VCaP (cell line): ENCODE measurements around the gene KLHL3.
"Not testable (repeated sequence)": the region's sequence is repeated elsewhere in the genome, so short reads cannot be mapped to it uniquely, and the experiment has no call there.

Source experiments
- H3K27ac ChIP-seq: fragments of 450-650 bp; 2 replicates; pipeline ENCODE4 v1.5.1; 2017
- TF ChIP-seq, protein P1 (sequence below): fragments of 450-650 bp; conservative IDR thresholded peaks from 2 replicates; pipeline ENCODE4 v1.5.1; 2017; ENCODE audit warnings: mild to moderate bottlenecking, moderate library complexity

Gene KLHL3, protein sequence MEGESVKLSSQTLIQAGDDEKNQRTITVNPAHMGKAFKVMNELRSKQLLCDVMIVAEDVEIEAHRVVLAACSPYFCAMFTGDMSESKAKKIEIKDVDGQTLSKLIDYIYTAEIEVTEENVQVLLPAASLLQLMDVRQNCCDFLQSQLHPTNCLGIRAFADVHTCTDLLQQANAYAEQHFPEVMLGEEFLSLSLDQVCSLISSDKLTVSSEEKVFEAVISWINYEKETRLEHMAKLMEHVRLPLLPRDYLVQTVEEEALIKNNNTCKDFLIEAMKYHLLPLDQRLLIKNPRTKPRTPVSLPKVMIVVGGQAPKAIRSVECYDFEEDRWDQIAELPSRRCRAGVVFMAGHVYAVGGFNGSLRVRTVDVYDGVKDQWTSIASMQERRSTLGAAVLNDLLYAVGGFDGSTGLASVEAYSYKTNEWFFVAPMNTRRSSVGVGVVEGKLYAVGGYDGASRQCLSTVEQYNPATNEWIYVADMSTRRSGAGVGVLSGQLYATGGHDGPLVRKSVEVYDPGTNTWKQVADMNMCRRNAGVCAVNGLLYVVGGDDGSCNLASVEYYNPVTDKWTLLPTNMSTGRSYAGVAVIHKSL

DNA sequence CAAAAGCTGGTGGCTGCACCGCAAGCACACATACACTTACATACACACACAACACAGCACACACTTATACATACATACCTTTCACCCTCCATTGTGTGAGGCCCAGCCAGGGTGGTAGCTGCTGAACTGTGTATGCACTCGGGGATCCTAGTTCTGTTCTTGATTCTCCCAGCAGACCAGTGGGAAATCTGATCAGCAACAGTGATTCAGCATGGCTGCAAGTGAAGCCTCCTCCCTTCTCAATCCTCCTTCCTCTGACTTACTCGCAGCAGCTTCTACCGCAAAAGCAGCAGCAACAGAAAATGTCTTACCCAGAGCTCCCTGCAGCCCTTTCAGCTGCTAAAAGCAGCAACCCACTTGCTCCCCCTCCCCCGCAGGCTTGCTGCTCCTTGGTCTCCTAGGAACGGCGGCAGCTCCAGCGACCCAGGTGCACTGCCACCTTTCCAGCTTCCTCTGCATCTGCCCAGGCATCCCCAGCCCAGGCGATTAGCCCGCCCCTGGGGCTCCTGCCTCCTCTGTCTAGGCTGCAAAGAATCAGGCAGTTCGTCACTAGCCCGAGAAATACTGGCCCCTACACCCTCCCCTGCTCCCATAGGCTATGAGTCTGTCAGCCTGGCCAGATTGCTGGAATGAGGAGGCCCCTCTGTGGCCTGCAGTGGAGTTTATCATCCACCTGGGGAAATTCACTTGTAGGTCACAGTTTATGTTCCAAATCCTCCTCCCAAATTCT is at the start of gene KLHL3:
Gene KLHL3 (minus strand): TSS at position 535 of the 730 bp plus-strand sequence. CDS start 443 bp downstream, at position 92.
- H3K27ac ChIP-seq = peak within 1 kb of the TSS; percentile 77
- TF ChIP-seq, protein P1, sequence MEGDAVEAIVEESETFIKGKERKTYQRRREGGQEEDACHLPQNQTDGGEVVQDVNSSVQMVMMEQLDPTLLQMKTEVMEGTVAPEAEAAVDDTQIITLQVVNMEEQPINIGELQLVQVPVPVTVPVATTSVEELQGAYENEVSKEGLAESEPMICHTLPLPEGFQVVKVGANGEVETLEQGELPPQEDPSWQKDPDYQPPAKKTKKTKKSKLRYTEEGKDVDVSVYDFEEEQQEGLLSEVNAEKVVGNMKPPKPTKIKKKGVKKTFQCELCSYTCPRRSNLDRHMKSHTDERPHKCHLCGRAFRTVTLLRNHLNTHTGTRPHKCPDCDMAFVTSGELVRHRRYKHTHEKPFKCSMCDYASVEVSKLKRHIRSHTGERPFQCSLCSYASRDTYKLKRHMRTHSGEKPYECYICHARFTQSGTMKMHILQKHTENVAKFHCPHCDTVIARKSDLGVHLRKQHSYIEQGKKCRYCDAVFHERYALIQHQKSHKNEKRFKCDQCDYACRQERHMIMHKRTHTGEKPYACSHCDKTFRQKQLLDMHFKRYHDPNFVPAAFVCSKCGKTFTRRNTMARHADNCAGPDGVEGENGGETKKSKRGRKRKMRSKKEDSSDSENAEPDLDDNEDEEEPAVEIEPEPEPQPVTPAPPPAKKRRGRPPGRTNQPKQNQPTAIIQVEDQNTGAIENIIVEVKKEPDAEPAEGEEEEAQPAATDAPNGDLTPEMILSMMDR = peak; percentile 69

DNA sequence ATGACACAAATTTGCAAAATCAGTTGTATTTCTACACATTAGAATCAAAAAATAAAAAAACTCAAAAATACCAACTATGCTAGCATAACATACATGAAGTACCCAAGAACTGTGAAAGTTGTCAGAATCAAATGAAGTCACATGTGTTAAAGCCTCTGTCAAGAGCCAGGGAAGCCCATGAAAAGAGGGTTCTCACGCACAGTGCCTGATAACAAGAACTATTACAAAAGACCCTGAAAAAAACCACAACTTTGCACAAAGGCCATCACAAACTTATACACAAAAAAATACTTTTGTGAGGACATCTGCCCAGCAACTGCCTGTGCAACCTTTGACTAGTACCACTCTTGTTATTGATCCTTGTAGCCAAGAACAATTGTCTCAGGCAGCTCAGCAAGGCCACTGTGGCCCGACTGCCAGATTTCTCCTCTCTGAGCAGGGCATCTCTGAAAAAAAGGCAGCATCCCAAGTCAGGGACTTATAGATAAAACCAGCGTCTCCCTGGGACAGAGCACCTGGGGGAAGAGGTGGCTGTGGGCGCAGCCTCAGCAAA is 47.2 kb upstream of the KLHL3 start:
- TF ChIP-seq, protein P1 = no peak

DNA sequence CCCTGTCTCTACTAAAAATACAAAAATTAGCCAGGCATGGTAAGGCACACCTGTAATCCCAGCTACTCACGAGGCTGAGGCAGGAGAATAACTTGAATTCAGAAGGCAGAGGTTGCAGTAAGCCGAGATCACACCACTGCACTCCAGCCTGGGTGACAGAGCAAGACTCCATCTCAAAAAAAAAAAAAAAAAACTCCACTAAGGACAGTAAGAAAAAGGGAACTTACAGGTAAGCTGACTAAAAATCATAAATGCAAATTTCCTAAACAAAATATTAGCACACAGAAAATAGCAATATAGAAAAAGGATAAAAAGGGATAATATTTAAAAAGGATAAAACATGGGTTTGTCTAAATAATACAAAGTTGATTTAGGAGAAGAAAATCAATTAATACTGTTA is 46.2 kb upstream of the KLHL3 start:
- TF ChIP-seq, protein P1 = no peak
- H3K27ac ChIP-seq = no peak overlapping the region

More for the DNA sequence above, 47.2 kb upstream of the KLHL3 start:
- H3K27ac ChIP-seq = no peak overlapping the region

DNA sequence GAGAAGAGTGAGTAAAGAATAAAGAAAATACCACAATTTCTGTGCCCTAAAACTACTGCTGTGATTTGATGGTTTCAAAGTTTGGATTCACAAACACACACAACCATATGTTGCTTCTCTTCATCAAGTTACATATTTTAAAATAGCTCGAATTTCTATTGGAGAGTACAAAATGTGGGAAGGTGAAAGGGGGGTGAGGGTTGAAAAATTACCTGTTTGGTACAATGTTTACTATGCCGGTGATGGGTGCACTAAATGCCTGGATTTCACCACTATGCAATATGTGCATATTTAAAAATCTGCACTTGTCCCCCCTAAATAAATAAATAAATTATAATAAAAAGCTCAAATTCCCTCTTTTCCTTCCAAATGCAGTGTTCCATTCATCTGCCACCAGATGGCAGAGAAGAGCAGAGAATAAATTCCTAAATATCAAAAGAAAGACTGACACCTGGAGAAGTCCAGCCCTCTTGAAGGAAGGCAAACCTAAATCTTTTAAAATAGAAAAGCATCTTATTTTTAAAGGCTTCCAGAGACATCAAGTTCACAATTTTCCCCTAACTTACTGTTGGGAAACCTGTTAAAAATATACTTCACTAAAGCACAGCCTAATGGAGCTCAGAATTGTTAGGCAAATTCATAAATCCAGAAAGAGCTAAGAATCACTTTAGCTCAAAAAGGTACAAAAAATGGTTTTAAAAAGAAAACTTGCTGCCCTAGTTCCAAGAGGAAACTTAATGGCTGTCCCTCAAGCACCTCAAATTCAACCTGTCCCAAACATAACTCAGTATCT is 43.1 kb upstream of the KLHL3 start:
- no peak overlapping the region; the same call in 1 of the 2 replicates for H3K27ac ChIP-seq
- TF ChIP-seq, protein P1 = peak; percentile 96

DNA sequence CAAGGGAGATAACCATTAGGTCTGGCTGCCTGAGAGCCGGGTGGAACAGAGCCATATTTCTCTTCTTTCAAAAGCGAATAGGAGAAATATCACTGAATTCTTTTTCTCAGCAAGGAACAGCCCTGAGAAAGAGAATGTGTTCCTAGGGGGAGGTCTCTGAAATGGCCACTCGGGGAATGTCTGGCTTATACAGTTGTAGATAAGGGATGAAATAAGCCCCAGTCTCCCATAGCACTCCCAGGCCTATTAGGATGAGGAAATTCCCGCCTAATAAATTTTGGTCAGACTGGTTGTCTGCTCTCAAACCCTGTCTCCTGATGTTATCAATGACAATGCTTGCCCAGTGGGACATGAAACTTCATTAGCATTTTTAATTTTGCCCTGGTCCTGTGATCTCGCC is 32.0 kb upstream of the KLHL3 start:
- not testable (repeated sequence) for H3K27ac ChIP-seq

DNA sequence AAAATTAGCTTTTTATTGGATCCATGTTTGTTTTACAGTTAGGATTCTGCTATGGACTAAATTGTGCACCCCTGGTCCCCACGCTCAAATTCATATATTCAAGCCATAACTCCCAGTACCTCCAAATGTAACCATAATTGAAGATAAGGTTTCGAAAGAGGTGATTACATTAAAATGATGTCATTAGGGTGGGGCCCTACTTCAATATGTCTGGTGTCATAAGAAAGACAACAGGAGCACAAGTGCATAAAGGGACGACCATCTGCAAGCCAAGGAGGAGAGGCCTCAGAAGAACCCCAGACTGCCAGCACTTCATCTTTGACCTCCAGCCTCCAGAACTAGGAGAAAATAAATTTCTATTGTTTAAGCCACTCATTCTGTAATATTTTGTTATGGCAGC is 25.7 kb upstream of the KLHL3 start:
- no peak overlapping the region for H3K27ac ChIP-seq
- TF ChIP-seq, protein P1 = no peak

DNA sequence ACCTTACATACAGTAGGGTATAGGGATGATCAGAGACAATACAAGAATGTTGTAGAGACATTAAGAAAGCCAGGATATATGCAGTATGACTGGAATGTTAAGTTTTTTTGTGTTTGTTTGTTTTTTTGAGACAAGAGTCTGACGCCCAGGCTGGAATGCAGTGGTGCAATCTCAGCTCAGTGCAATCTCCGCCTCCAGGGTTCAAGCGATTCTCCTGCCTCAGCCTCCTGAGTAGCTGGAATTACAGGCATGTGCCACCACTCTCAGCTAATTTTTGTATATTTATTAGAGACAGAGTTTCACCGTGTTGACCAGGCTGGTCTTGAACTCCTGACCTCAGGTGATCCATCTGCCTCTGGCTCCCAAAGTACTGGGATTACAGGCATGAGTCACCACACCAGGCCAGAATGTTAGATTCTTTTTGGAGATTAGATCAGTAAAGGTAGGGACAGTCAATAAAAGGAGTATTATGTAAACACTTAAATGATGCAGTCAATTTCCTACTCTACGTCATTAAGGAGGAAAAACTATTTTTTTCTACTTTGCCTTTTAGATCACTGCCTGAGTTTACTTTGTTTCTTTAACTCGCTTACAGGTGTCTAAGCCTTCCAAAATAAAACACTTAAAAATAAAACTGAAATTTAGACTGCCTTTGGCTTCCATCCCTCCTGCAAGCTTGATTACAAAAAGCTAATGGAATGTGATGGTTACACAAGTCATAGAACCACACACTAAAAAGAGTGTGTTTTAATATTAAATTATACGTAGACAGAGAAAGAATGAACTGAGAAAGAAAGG is 25.0 kb upstream of the KLHL3 start:
- TF ChIP-seq, protein P1 = no peak
- H3K27ac ChIP-seq = no peak overlapping the region
